Spleen (tissue), 11 donors: Measurements from ENCODE around the gene LHFPL3. TPM values are rescaled to one million over a fixed set of nuclear protein-coding genes. Genes with fewer than 3 reads are reported as not detected.

Experiments used
- DNase-seq: peaks from one replicate; pipeline ENCODE4 v3.0.0-alpha.2; 2020
- H3K27ac ChIP-seq, 8 donors: fragments of 200-600 bp; sonication (generic) in 7 of 8; 1 replicate in 4 of 8; 2 replicates in 4 of 8; pipeline versions ENCODE4 v1.5.0 to v1.8.0; 2016 to 2021; ENCODE audit warnings: inconsistent platforms in 4 of 8, mild to moderate bottlenecking in 4 of 8, moderate library complexity in 1 of 8
- H3K27me3 ChIP-seq, 7 donors: fragments of 200-600 bp; sonication (generic) in 6 of 7; replicated peaks in 1 of 7; 1 replicate in 4 of 7; 2 replicates in 3 of 7; pipeline versions ENCODE4 v1.5.0 to v1.8.0; 2016 to 2021; ENCODE audit warnings: inconsistent platforms in 3 of 7, mild to moderate bottlenecking in 1 of 7
- H3K36me3 ChIP-seq, 6 donors: fragments of 200-600 bp; sonication (generic) in 5 of 6; 1 replicate in 4 of 6; 2 replicates in 2 of 6; pipeline versions ENCODE4 v1.5.0 to v1.8.0; 2016 to 2021; ENCODE audit warnings: inconsistent platforms in 2 of 6
- H3K4me1 ChIP-seq, 6 donors: fragments of 200-600 bp; sonication (generic) in 5 of 6; 1 replicate in 3 of 6; 2 replicates in 3 of 6; pipeline versions ENCODE4 v1.5.0 to v1.8.0; 2016 to 2021; ENCODE audit warnings: inconsistent platforms in 3 of 6
- H3K4me3 ChIP-seq, 8 donors: fragments of 200-600 bp; sonication (generic) in 7 of 8; 1 replicate in 4 of 8; 2 replicates in 4 of 8; pipeline versions ENCODE4 v1.5.0 to v1.8.0; 2016 to 2021; ENCODE audit warnings: inconsistent platforms in 4 of 8, mild to moderate bottlenecking in 4 of 8, moderate library complexity in 2 of 8
- H3K9me3 ChIP-seq, 8 donors: fragments of 200-600 bp; sonication (generic) in 7 of 8; 1 replicate in 4 of 8; 2 replicates in 4 of 8; pipeline versions ENCODE4 v1.5.0 to v1.8.0; 2016 to 2021; ENCODE audit warnings: inconsistent platforms in 4 of 8
- POLR2A ChIP-seq, 3 donors: fragments of 450-650 bp; IDR thresholded peaks; one replicate each; pipeline ENCODE4 v1.5.1; 2017; ENCODE audit warnings: antibody characterized with exemption in 3 of 3, mild to moderate bottlenecking in 1 of 3
- POLR2AphosphoS5 ChIP-seq, 3 donors: sonication (generic); formaldehyde crosslinking; IDR thresholded peaks; one replicate each; pipeline ENCODE4 v1.5.1; 2017; ENCODE audit warnings: antibody characterized with exemption in 3 of 3
- WGBS, 5 donors: extraction: QIAGEN DNeasy Blood & Tissue Kit in 3 of 5; methylation state at CpG; one replicate each; pipeline versions ENCODE4 v1.1.5 to v1.1.7; 2013 to 2018; 5-methylcytosine and 5-hydroxymethylcytosine counted together
- intact Hi-C: fragments of 100-400 bp; cut with DNase I; formaldehyde crosslinking; loops from one replicate; pipeline ENCODE4 v1.15.0; 2023; ENCODE audit warnings: low total_unique reads
- polyA plus RNA-seq, 3 donors: library from polyadenylated mRNA; stranded (reverse); fragments of 200-250 nt; gene quantifications; one replicate each; pipeline ENCODE4 v1.2.1, GENCODE V29; 2013
- total RNA-seq, 7 donors: library from RNA; depleted of rRNA in 3 of 7; stranded (reverse); fragments of >200 nt in 3 of 7; fragmentation: NEBNext Ultra II Directional in 4 of 7; extraction: Animal tissue kit (Norgen Biotek cat#: 25700) in 4 of 7; gene quantifications; one replicate each; pipeline versions ENCODE4 v1.1.0 to v1.2.1, GENCODE V29; 2016 to 2021
- TF ChIP-seq, protein P1 (sequence below), 11 experiments: fragments of 200-600 bp in 7 of 11; fragments of 450-650 bp in 4 of 11; sonication (generic) in 4 of 11; IDR thresholded peaks in 8 of 11; conservative IDR thresholded peaks in 3 of 11; 1 replicate in 7 of 11; 2 replicates in 4 of 11; pipeline versions ENCODE4 v1.4.0 to v1.8.0; 2016 to 2021; ENCODE audit warnings: antibody characterized with exemption in 11 of 11, inconsistent platforms in 4 of 11, mild to moderate bottlenecking in 1 of 11
- donor health status: healthy with polysubstance abuse.
- donor health status: DM: no; HTN: no; CAD: no; lungs with moderate emphysema.
- donor health status: DM: no; HTN: no; CAD: no.
- donor health status: Bipolar disorder and iron deficiency.
- donor health status: healthy.
- donor health status: DM: no; HTN: no; CAD: no.
- donor health status: DM: yes; HTN: yes; CAD: no.

Gene LHFPL3
- total and polyA plus RNA-seq, 10 donors, result 0.07 to 1.0 (median 0.20) TPM; not detected in 3

GRCh38 chr7:104679085-104679484 is 350.7 kb downstream of the LHFPL3 start:
- H3K4me1 ChIP-seq, result no peaks in the 10 kb centered on the region
- 82 to 100% (median 90%) methylated on average over 1 of the region's 1 CpG for WGBS, 5 donors
- peaks cover 0 to 7% (median 0%) of the 10 kb centered on the region in 7 donors for H3K27me3 ChIP-seq
- H3K4me3 ChIP-seq, result no peak overlapping the region
- H3K9me3 ChIP-seq, result no peaks in the 10 kb centered on the region
- no peak for TF ChIP-seq POLR2AphosphoS5 (IDR thresholded peaks at IDR 0.05)
- no peak for TF ChIP-seq POLR2A (IDR thresholded peaks at IDR 0.05)
- TF ChIP-seq, protein P1, sequence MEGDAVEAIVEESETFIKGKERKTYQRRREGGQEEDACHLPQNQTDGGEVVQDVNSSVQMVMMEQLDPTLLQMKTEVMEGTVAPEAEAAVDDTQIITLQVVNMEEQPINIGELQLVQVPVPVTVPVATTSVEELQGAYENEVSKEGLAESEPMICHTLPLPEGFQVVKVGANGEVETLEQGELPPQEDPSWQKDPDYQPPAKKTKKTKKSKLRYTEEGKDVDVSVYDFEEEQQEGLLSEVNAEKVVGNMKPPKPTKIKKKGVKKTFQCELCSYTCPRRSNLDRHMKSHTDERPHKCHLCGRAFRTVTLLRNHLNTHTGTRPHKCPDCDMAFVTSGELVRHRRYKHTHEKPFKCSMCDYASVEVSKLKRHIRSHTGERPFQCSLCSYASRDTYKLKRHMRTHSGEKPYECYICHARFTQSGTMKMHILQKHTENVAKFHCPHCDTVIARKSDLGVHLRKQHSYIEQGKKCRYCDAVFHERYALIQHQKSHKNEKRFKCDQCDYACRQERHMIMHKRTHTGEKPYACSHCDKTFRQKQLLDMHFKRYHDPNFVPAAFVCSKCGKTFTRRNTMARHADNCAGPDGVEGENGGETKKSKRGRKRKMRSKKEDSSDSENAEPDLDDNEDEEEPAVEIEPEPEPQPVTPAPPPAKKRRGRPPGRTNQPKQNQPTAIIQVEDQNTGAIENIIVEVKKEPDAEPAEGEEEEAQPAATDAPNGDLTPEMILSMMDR (IDR thresholded peaks at IDR 0.05 in 8 of 11, conservative IDR thresholded peaks at IDR 0.05 in 3 of 11), result no peak
- H3K27ac ChIP-seq, result no peak overlapping the region
- H3K36me3 ChIP-seq, result no peaks in the 10 kb centered on the region
- intact Hi-C loops, result no loop called here
- no peak for DNase-seq

GRCh38 chr7:104686286-104686685 is 357.9 kb downstream of the LHFPL3 start:
- 79 to 100% (median 88%) methylated on average over 1 of the region's 1 CpG for WGBS, 5 donors
- TF ChIP-seq POLR2AphosphoS5 (IDR thresholded peaks at IDR 0.05) (no peak), POLR2A (IDR thresholded peaks at IDR 0.05) (no peak)
- TF ChIP-seq, protein P1 (IDR thresholded peaks at IDR 0.05 in 8 of 11, conservative IDR thresholded peaks at IDR 0.05 in 3 of 11), result no peak
- no peaks in the 10 kb centered on the region for H3K9me3 ChIP-seq
- H3K4me1 ChIP-seq, result no peaks in the 10 kb centered on the region
- DNase-seq, result no peak
- no peak overlapping the region for H3K27ac ChIP-seq
- no peak overlapping the region for H3K4me3 ChIP-seq
- intact Hi-C loops, result no loop called here
- H3K36me3 ChIP-seq, result no peaks in the 10 kb centered on the region
- H3K27me3 ChIP-seq, result peaks cover 0 to 7% (median 0%) of the 10 kb centered on the region in 7 donors

DNA sequence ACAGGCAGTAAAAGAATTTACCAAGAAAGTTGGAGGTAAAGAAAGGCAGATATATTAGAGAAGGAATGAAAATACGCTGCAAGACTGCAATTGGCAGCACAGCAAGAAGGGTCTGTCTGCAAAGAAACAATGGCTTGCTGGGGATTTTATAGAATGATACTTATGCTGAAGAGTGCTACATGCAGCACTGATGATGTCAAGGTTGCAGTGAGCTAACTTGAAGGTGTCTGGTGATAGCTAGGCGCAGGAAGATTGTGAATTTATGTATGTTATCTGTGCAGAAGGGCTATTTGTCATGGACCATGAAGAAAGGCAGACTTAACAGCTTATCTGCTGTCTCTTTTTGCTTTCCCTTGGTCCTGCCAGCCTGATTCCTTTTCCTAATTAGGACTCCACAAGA is 366.3 kb downstream of the LHFPL3 start:
- Histone ChIP-seq H3K27me3 (no peaks in the 10 kb centered on the region), H3K9me3 (peaks cover 0 to 15% (median 10%) of the 10 kb centered on the region in 8 donors), H3K27ac (no peak overlapping the region), H3K4me1 (no peaks in the 10 kb centered on the region), H3K36me3 (no peaks in the 10 kb centered on the region), H3K4me3 (no peak overlapping the region)
- WGBS, 5 donors, result 55 to 82% (median 74%) methylated on average over 2 of the region's 2 CpGs
- DNase-seq, result no peak
- intact Hi-C loops, result no loop called here
- TF ChIP-seq POLR2A (IDR thresholded peaks at IDR 0.05), result no peak
- TF ChIP-seq, protein P1 (IDR thresholded peaks at IDR 0.05 in 8 of 11, conservative IDR thresholded peaks at IDR 0.05 in 3 of 11), result no peak
- no peak for TF ChIP-seq POLR2AphosphoS5 (IDR thresholded peaks at IDR 0.05)

DNA sequence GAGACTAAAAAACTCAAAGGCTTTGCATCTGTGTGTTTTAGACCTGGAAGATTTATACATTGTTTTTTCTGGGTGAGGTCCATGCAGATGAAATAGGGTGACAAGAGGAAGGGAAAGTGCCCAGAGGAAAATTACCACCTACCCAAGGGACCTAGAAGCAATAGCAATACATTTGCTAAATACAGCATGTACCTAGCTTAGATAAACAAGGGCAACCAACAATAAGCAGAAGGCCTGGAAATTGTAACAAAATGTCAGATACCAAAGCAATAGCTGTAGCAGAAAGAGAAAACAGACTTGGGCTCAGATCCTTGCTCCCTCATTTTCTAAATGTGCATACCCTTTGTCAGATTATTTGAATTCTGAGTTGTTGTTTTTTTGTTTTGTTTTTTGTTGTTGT is 367.2 kb downstream of the LHFPL3 start:
- intact Hi-C loops, result no loop called here
- H3K27ac ChIP-seq, result no peak overlapping the region
- H3K9me3 ChIP-seq, result peaks cover 0 to 18% (median 10%) of the 10 kb centered on the region in 8 donors
- H3K36me3 ChIP-seq, result no peaks in the 10 kb centered on the region
- H3K4me3 ChIP-seq, result no peak overlapping the region
- no peaks in the 10 kb centered on the region for H3K4me1 ChIP-seq
- TF ChIP-seq, protein P1 (IDR thresholded peaks at IDR 0.05 in 8 of 11, conservative IDR thresholded peaks at IDR 0.05 in 3 of 11), result no peak
- TF ChIP-seq POLR2AphosphoS5 (IDR thresholded peaks at IDR 0.05) (no peak), POLR2A (IDR thresholded peaks at IDR 0.05) (no peak)
- no peak for DNase-seq
- H3K27me3 ChIP-seq, result no peaks in the 10 kb centered on the region
